HG03565 (cell line): ENCODE measurements around the gene TRIM7.
A peak's percentile ranks its signal among the peaks of the same experiment; 100 is the strongest.
"Not testable (repeated sequence)": the region's sequence is repeated elsewhere in the genome, so short reads cannot be mapped to it uniquely, and the experiment has no call there.

ENCODE experiments used
- ATAC-seq: cut with Tn5 transposase; IDR thresholded peaks from one replicate; pipeline ENCODE4 v1.9.1; 2021; ENCODE audit warnings: mild to moderate bottlenecking, moderate library complexity; ENCODE audit not compliant: unreplicated experiment

Gene TRIM7

GRCh38 chr5:181156758-181157157 lies 48.2 kb downstream of the TRIM7 start:
- ATAC-seq: no peak

GRCh38 chr5:181153814-181154213 lies 51.2 kb downstream of the TRIM7 start:
- no peak for ATAC-seq

GRCh38 chr5:181152406-181152805 lies 52.6 kb downstream of the TRIM7 start:
- no peak for ATAC-seq

GRCh38 chr5:181151146-181151545 lies 53.9 kb downstream of the TRIM7 start:
- ATAC-seq: no peak

GRCh38 chr5:181149806-181150733 lies 54.9 kb downstream of the TRIM7 start:
- ATAC-seq: peak; percentile 52

- no peak for ATAC-seq
Observed at GRCh38 chr5:181149355-181149754, 55.6 kb downstream of the TRIM7 start.

- ATAC-seq: not testable (repeated sequence)
Observed at GRCh38 chr5:181146927-181147636, 57.9 kb downstream of the TRIM7 start, which contains the start of gene OR2V2. Gene OR2V2 (plus strand): TSS chr5:181147586. CDS start chr5:181154943, 7,357 bp downstream.

- no peak for ATAC-seq
Observed at GRCh38 chr5:181145133-181145532, 59.9 kb downstream of the TRIM7 start.
